ENCODE data around the gene CCBE1.

Gene CCBE1

GRCh38 chr18:59393381-59393780, 303.8 kb downstream of the CCBE1 start:
- no peak for DNase-seq (ENCODE audit: low read depth)

GRCh38 chr18:59388817-59389216, 308.4 kb downstream of the CCBE1 start:
- DNase-seq (ENCODE audit: low read depth) = no peak

- DNase-seq (ENCODE audit: low read depth) = no peak
Observed at GRCh38 chr18:59387687-59388565, 309.3 kb downstream of the CCBE1 start.

DNA sequence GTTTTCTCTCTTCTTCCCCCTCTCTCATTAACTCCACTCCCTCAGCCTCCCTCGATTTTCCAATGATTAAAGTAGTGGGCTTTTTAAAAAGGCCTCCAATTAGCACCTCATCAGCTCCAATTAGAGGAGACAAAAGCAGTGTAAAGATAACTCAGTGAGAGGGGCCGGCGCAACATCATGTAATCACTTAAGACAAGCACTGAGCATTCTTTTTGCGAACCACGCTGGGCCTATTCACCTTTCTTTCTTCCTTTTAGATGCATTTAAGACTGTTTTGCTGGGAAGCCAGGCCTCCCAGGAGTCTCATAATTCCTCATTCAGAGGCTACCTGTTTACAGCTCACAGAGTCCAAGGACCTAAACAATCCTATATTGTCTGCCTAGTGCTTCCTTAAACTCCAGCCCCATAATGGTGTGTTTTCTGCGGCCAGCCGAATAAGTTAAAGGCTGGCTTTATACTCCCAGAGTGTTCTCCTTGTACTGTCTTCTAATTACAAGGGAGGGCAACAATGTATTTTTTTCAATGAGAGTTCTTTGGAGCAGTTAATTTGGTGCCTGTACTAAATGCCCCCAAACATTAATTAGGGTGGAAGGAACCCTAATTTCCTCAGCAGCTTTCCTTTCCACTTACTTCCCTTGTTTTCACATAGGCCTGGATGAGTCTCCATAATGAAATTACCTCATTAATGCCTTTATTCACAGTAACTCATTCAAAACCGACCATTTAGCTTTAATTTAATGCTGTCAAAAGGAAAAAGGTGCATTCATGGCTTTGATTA, 310.1 kb downstream of the CCBE1 start:
- no peak for DNase-seq (ENCODE audit: low read depth)

DNA sequence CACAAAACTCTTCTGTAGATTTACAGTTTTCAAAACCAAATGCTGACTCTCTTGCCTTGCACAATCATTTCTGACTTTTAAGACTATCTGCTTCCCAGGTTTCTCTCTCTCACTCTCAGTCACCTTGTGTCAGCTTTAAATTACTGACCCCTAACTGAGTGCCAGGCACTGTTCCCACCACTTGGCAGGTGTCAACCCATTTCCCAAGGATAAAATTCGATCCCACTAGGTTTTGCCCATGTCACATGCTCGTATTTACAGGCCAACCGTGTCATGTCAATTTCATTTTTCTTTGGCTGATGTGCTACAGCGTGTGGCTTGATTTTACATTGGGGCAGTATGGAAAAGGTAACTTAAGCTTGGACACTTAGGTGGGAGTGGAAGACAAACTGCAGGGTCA, 312.0 kb downstream of the CCBE1 start:
- DNase-seq (ENCODE audit: low read depth) = no peak

DNA sequence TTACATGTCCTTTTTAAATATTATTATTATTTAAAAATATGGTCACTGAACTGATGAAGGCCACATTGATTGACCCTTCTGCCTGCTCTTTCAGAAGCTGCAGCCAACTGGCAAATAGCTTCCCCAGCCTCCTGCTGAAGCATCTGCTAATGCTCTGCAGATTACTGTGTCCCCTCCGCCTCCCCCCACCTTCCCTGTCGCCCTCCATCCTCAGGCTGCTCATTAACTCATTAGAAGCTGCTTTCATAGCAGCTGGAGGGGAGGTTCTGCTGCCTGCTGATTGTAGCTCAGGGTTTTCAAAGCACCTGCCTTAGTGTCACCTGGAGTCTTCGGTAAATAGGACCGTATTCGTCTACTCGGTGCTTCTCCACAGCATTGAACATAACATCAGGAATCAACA, 313.4 kb downstream of the CCBE1 start:
- DNase-seq (ENCODE audit: low read depth) = no peak

- DNase-seq (ENCODE audit: low read depth) = no peak
Observed at GRCh38 chr18:59382383-59382782, 314.8 kb downstream of the CCBE1 start.

DNA sequence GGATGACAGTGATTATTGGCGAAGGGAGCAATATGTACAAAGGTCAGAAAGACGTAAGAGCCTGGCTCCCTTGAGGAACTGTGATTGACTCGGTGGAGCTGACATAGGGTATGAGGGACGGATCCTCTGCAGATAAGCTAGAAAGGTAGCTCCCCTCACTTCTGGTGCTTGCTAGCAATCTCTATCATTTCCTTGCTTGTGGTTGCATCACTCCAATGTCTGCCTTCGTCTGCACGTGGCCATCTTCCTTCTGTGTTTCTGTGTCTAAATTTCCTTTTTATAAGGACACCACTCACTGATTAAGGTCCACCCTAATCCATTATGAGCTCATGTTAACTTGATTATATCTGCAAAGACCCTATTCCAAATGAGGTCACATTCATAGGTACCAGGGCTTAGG, 315.3 kb downstream of the CCBE1 start:
- DNase-seq (ENCODE audit: low read depth) = no peak

Measured in stimulated activated CD8-positive, alpha-beta memory T cell treated with anti-CD3 and anti-CD28 coated beads, Interleukin-15, amount 100 ng/mL, for 1 hour (primary cell).